Fibroblast of lung (primary cell): ENCODE data around the gene PPRC1.

Experiments used
- CTCF ChIP-seq, 2 donors: IDR thresholded peaks in 1 of 2; conservative IDR thresholded peaks in 1 of 2; 1 replicate in 1 of 2; 2 replicates in 1 of 2; pipeline ENCODE4 v1.5.1; 2011 to 2012; ENCODE audit warnings: low read length in 2 of 2, control low read depth in 1 of 2, inconsistent platforms in 1 of 2, low read depth in 1 of 2, mild to moderate bottlenecking in 1 of 2
- EZH2 ChIP-seq: IDR thresholded peaks from 2 replicates; pipeline ENCODE4 v1.5.1; 2012; ENCODE audit warnings: low read length, control low read depth, mild to moderate bottlenecking; ENCODE audit errors: missing control alignments

- TF ChIP-seq CTCF (conservative IDR thresholded peaks at IDR 0.05 in 1 of 2, IDR thresholded peaks at IDR 0.05 in 1 of 2; ENCODE audit: low read depth in 1 of 2, low read length in 2 of 2) (no peak), EZH2 (no peak)
Measured at GRCh38 chr10:102133373-102134195, 744 bp downstream of the PPRC1 start.
